GM12875 (cell line): ENCODE data around the gene GSTA3.
"Not testable (repeated sequence)": the region's sequence is repeated elsewhere in the genome, so short reads cannot be mapped to it uniquely, and the experiment has no call there.

Source experiments
- H3K4me3 ChIP-seq: one replicate; pipeline ENCODE4 v1.5.1; 2011; ENCODE audit warnings: low read depth, low read length, control low read depth
- CTCF ChIP-seq: IDR thresholded peaks from 2 replicates; pipeline ENCODE4 v1.5.1; 2011; ENCODE audit warnings: low read depth, mild to moderate bottlenecking, control low read depth, inconsistent platforms, low read length, moderate library complexity, borderline replicate concordance; ENCODE audit not compliant: insufficient read depth

The GSTA3 gene

GRCh38 chr6:52925042-52925441 is 15.5 kb upstream of the GSTA3 start:
- H3K4me3 ChIP-seq: no peak overlapping the region
- no peak for TF ChIP-seq CTCF

GRCh38 chr6:52923689-52924088 is 14.2 kb upstream of the GSTA3 start:
- H3K4me3 ChIP-seq: not testable (repeated sequence)

- TF ChIP-seq CTCF: no peak
- H3K4me3 ChIP-seq: no peak overlapping the region
Observed at GRCh38 chr6:52922161-52922560, 12.7 kb upstream of the GSTA3 start.

GRCh38 chr6:52921743-52922142 is 12.2 kb upstream of the GSTA3 start:
- H3K4me3 ChIP-seq: no peak overlapping the region

GRCh38 chr6:52919511-52919910 is 10.0 kb upstream of the GSTA3 start:
- not testable (repeated sequence) for H3K4me3 ChIP-seq

More at GRCh38 chr6:52921743-52922142, 12.2 kb upstream of the GSTA3 start:
- no peak for TF ChIP-seq CTCF

GRCh38 chr6:52918771-52919170 is 9.3 kb upstream of the GSTA3 start:
- H3K4me3 ChIP-seq: not testable (repeated sequence)

GRCh38 chr6:52918027-52918686 is 8.7 kb upstream of the GSTA3 start:
- H3K4me3 ChIP-seq: not testable (repeated sequence)

- TF ChIP-seq CTCF: no peak
- H3K4me3 ChIP-seq: no peak overlapping the region
Observed at GRCh38 chr6:52914516-52914915, 5.0 kb upstream of the GSTA3 start.

GRCh38 chr6:52910091-52910490 is 593 bp upstream of the GSTA3 start:
- TF ChIP-seq CTCF: no peak
- H3K4me3 ChIP-seq: no peak overlapping the region

- no peak overlapping the region for H3K4me3 ChIP-seq
- no peak for TF ChIP-seq CTCF
Observed at GRCh38 chr6:52909131-52909530, 367 bp downstream of the GSTA3 start.
